Measurements from ENCODE around the gene CHAD.

DNA sequence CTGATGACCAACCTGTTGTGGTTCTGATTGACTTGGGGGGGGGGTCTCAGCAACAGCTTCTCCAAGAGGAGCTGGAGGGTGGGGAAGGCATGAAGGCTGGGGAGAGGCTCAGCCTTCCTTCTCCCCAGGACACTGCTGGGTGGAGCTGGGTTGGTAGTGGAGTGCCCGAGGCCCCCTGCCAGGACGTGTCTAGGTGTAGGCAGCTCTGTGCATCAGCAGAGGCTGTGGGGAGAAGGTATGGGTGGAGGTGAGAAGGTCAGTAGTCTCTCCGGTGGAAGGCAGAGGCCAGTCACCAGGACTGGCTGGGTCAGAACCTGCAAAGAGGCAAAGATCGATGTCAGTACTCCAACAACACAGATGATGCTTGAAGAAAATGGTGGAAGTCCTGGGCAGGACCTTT lies 3.9 kb downstream of the CHAD start:
- TF ChIP-seq MXI1 (IDR thresholded peaks at IDR 0.05; ENCODE audit: low read depth, low read length), result no peak
- TF ChIP-seq, protein P1, sequence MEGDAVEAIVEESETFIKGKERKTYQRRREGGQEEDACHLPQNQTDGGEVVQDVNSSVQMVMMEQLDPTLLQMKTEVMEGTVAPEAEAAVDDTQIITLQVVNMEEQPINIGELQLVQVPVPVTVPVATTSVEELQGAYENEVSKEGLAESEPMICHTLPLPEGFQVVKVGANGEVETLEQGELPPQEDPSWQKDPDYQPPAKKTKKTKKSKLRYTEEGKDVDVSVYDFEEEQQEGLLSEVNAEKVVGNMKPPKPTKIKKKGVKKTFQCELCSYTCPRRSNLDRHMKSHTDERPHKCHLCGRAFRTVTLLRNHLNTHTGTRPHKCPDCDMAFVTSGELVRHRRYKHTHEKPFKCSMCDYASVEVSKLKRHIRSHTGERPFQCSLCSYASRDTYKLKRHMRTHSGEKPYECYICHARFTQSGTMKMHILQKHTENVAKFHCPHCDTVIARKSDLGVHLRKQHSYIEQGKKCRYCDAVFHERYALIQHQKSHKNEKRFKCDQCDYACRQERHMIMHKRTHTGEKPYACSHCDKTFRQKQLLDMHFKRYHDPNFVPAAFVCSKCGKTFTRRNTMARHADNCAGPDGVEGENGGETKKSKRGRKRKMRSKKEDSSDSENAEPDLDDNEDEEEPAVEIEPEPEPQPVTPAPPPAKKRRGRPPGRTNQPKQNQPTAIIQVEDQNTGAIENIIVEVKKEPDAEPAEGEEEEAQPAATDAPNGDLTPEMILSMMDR (IDR thresholded peaks at IDR 0.05), result no peak
- no peak for TF ChIP-seq EZH2phosphoT487 (IDR thresholded peaks at IDR 0.05; ENCODE audit: borderline replicate concordance, low read depth)
- TF ChIP-seq GABPA (IDR thresholded peaks at IDR 0.05; ENCODE audit: low read depth), result no peak
- TF ChIP-seq RAD21 (IDR thresholded peaks at IDR 0.05; ENCODE audit: low read length), result no peak
- TF ChIP-seq SMC3 (IDR thresholded peaks at IDR 0.05; ENCODE audit: low read depth, low read length), result no peak
- TF ChIP-seq POLR2AphosphoS5 (IDR thresholded peaks at IDR 0.05; ENCODE audit: low read depth, low read length), result no peak
- no peak for TF ChIP-seq CHD2 (IDR thresholded peaks at IDR 0.05; ENCODE audit: low read length, partially characterized antibody)
